ENCODE measurements around the gene PTPN18. TPM values are rescaled to one million over a fixed set of nuclear protein-coding genes. Genes with fewer than 3 reads are reported as not detected.

Gene PTPN18
- total and polyA plus RNA-seq, 2 donors (not counting 1 experiment from before 2014, with no cell fraction given): 9.6 to 18.1 TPM

GRCh38 chr2:130352237-130352636, 3.6 kb upstream of the PTPN18 start:
- Histone ChIP-seq H3K27me3 (ENCODE audit: control insufficient read depth, insufficient read depth, low read length) (no peaks in the 10 kb centered on the region), H3K4me1 (ENCODE audit: control insufficient read depth, extremely low read depth, insufficient read depth, low read length) (peaks cover 2% of the 10 kb centered on the region), H3K9ac (ENCODE audit: insufficient read depth, low read length) (no peak overlapping the region), H3K9me3 (ENCODE audit: control insufficient read depth, insufficient read depth, low read depth, low read length) (no peaks in the 10 kb centered on the region), H3K79me2 (ENCODE audit: control insufficient read depth, insufficient read depth, low read length) (no peaks in the 10 kb centered on the region), H4K20me1 (ENCODE audit: control insufficient read depth, extremely low read depth, insufficient read depth, low read length) (no peaks in the 10 kb centered on the region), H3K27ac (ENCODE audit: insufficient read depth, low read length) (no peak overlapping the region), H2AFZ (ENCODE audit: low read length) (no peak overlapping the region), H3K4me2 (ENCODE audit: extremely low read depth, insufficient read depth, low read length) (no peak overlapping the region), H3K4me3 (replicated peaks in 1 of 4; ENCODE audit: control extremely low read depth in 1 of 4, insufficient read depth in 1 of 4, low read depth in 3 of 4, low read length in 4 of 4) (no peak overlapping the region), H3K36me3 (ENCODE audit: control insufficient read depth, insufficient read depth, low read length) (peaks cover 5% of the 10 kb centered on the region)
- no peak for DNase-seq (ENCODE audit: low read depth in 2 of 2)
- TF ChIP-seq CTCF (conservative IDR thresholded peaks at IDR 0.05 in 1 of 2, IDR thresholded peaks at IDR 0.05 in 1 of 2; ENCODE audit: low read depth in 1 of 2, low read length in 2 of 2) (no peak), EZH2 (IDR thresholded peaks at IDR 0.05; ENCODE audit: low read length, missing control alignments) (no peak)

- H2AFZ ChIP-seq (ENCODE audit: low read length): no peak overlapping the region
- no peak for DNase-seq (ENCODE audit: low read depth in 2 of 2)
- no peak overlapping the region for H3K4me3 ChIP-seq (replicated peaks in 1 of 4; ENCODE audit: control extremely low read depth in 1 of 4, insufficient read depth in 1 of 4, low read depth in 3 of 4, low read length in 4 of 4)
- H4K20me1 ChIP-seq (ENCODE audit: control insufficient read depth, extremely low read depth, insufficient read depth, low read length): no peaks in the 10 kb centered on the region
- H3K79me2 ChIP-seq (ENCODE audit: control insufficient read depth, insufficient read depth, low read length): no peaks in the 10 kb centered on the region
- TF ChIP-seq CTCF (conservative IDR thresholded peaks at IDR 0.05 in 1 of 2, IDR thresholded peaks at IDR 0.05 in 1 of 2; ENCODE audit: low read depth in 1 of 2, low read length in 2 of 2) (no peak), EZH2 (IDR thresholded peaks at IDR 0.05; ENCODE audit: low read length, missing control alignments) (no peak)
- no peak overlapping the region for H3K4me2 ChIP-seq (ENCODE audit: extremely low read depth, insufficient read depth, low read length)
- no peak overlapping the region for H3K27ac ChIP-seq (ENCODE audit: insufficient read depth, low read length)
- H3K4me1 ChIP-seq (ENCODE audit: control insufficient read depth, extremely low read depth, insufficient read depth, low read length): peaks cover 2% of the 10 kb centered on the region
- H3K36me3 ChIP-seq (ENCODE audit: control insufficient read depth, insufficient read depth, low read length): no peaks in the 10 kb centered on the region
- H3K9me3 ChIP-seq (ENCODE audit: control insufficient read depth, insufficient read depth, low read depth, low read length): no peaks in the 10 kb centered on the region
- H3K27me3 ChIP-seq (ENCODE audit: control insufficient read depth, insufficient read depth, low read length): no peaks in the 10 kb centered on the region
- no peak overlapping the region for H3K9ac ChIP-seq (ENCODE audit: insufficient read depth, low read length)
Observed at GRCh38 chr2:130353291-130354138, 2.3 kb upstream of the PTPN18 start.

GRCh38 chr2:130354139-130354428, 1.8 kb upstream of the PTPN18 start:
- Histone ChIP-seq H3K79me2 (ENCODE audit: control insufficient read depth, insufficient read depth, low read length) (no peaks in the 10 kb centered on the region), H3K4me1 (ENCODE audit: control insufficient read depth, extremely low read depth, insufficient read depth, low read length) (peaks cover 2% of the 10 kb centered on the region), H2AFZ (ENCODE audit: low read length) (no peak overlapping the region), H3K9ac (ENCODE audit: insufficient read depth, low read length) (no peak overlapping the region), H3K4me2 (ENCODE audit: extremely low read depth, insufficient read depth, low read length) (no peak overlapping the region), H3K27me3 (ENCODE audit: control insufficient read depth, insufficient read depth, low read length) (no peaks in the 10 kb centered on the region), H4K20me1 (ENCODE audit: control insufficient read depth, extremely low read depth, insufficient read depth, low read length) (no peaks in the 10 kb centered on the region), H3K27ac (ENCODE audit: insufficient read depth, low read length) (no peak overlapping the region), H3K4me3 (replicated peaks in 1 of 4; ENCODE audit: control extremely low read depth in 1 of 4, insufficient read depth in 1 of 4, low read depth in 3 of 4, low read length in 4 of 4) (no peak overlapping the region), H3K36me3 (ENCODE audit: control insufficient read depth, insufficient read depth, low read length) (no peaks in the 10 kb centered on the region), H3K9me3 (ENCODE audit: control insufficient read depth, insufficient read depth, low read depth, low read length) (no peaks in the 10 kb centered on the region)
- no peak for TF ChIP-seq CTCF (conservative IDR thresholded peaks at IDR 0.05 in 1 of 2, IDR thresholded peaks at IDR 0.05 in 1 of 2; ENCODE audit: low read depth in 1 of 2, low read length in 2 of 2)
- no peak for TF ChIP-seq EZH2 (IDR thresholded peaks at IDR 0.05; ENCODE audit: low read length, missing control alignments)
- no peak for DNase-seq (ENCODE audit: low read depth in 2 of 2)
